Effector memory CD4-positive, alpha-beta T cell (primary cell): ENCODE data around the gene MMP25.

Source experiments
- DNase-seq, 3 donors: peaks; one replicate each; pipeline ENCODE4 v3.0.0-alpha.2; 2020
- H3K27ac ChIP-seq: 2 replicates; pipeline ENCODE4 v1.7.0; 2013; ENCODE audit warnings: mild to moderate bottlenecking, low read length, moderate library complexity; ENCODE audit not compliant: insufficient read depth, poor library complexity, severe bottlenecking
- H3K27me3 ChIP-seq: replicated peaks from 2 replicates; pipeline ENCODE4 v1.7.0; 2013; ENCODE audit warnings: mild to moderate bottlenecking, low read length; ENCODE audit not compliant: insufficient read depth, control insufficient read depth, poor library complexity, severe bottlenecking
- H3K36me3 ChIP-seq: 2 replicates; pipeline ENCODE4 v1.7.0; 2013; ENCODE audit warnings: mild to moderate bottlenecking, low read length, moderate library complexity; ENCODE audit not compliant: control insufficient read depth, insufficient read depth
- H3K4me1 ChIP-seq: 2 replicates; pipeline ENCODE4 v1.7.0; 2013; ENCODE audit warnings: low read length, mild to moderate bottlenecking; ENCODE audit not compliant: control insufficient read depth, insufficient read depth, poor library complexity, severe bottlenecking
- H3K4me3 ChIP-seq: 2 replicates; pipeline ENCODE4 v1.7.0; 2013; ENCODE audit warnings: low read length, low read depth, mild to moderate bottlenecking; ENCODE audit not compliant: insufficient read depth, poor library complexity, severe bottlenecking
- H3K9me3 ChIP-seq: 2 replicates; pipeline ENCODE4 v1.7.0; 2013; ENCODE audit warnings: mild to moderate bottlenecking, low read length, moderate library complexity; ENCODE audit not compliant: control insufficient read depth

MMP25 gene

GRCh38 chr16:3007957-3008689 lies 38.2 kb upstream of the MMP25 start:
- no peaks in the 10 kb centered on the region for H3K9me3 ChIP-seq
- peak in 1 of 3 donors; percentile 11 for DNase-seq
- no peak overlapping the region for H3K27ac ChIP-seq
- H3K27me3 ChIP-seq, result peaks cover 3% of the 10 kb centered on the region
- H3K36me3 ChIP-seq, result no peaks in the 10 kb centered on the region
- H3K4me3 ChIP-seq, result peak overlapping the region; percentile 18
- peaks cover 30% of the 10 kb centered on the region for H3K4me1 ChIP-seq

GRCh38 chr16:3008690-3009037 lies 37.7 kb upstream of the MMP25 start:
- Histone ChIP-seq H3K4me3 (peak overlapping the region; percentile 4), H3K36me3 (no peaks in the 10 kb centered on the region), H3K27me3 (peaks cover 3% of the 10 kb centered on the region), H3K4me1 (peaks cover 30% of the 10 kb centered on the region), H3K27ac (no peak overlapping the region), H3K9me3 (no peaks in the 10 kb centered on the region)
- no peak for DNase-seq

GRCh38 chr16:3009568-3010390 lies 36.6 kb upstream of the MMP25 start:
- no peak overlapping the region for H3K4me3 ChIP-seq
- H3K9me3 ChIP-seq, result no peaks in the 10 kb centered on the region
- no peak for DNase-seq
- peaks cover 3% of the 10 kb centered on the region for H3K27me3 ChIP-seq
- peaks cover 29% of the 10 kb centered on the region for H3K4me1 ChIP-seq
- H3K36me3 ChIP-seq, result no peaks in the 10 kb centered on the region
- no peak overlapping the region for H3K27ac ChIP-seq

GRCh38 chr16:3010510-3010909 lies 35.9 kb upstream of the MMP25 start:
- Histone ChIP-seq H3K27me3 (peaks cover 3% of the 10 kb centered on the region), H3K27ac (no peak overlapping the region), H3K36me3 (no peaks in the 10 kb centered on the region), H3K4me1 (peaks cover 26% of the 10 kb centered on the region), H3K4me3 (no peak overlapping the region), H3K9me3 (no peaks in the 10 kb centered on the region)
- no peak for DNase-seq

- Histone ChIP-seq H3K27me3 (peaks cover 3% of the 10 kb centered on the region), H3K4me1 (peaks cover 21% of the 10 kb centered on the region), H3K36me3 (no peaks in the 10 kb centered on the region), H3K9me3 (no peaks in the 10 kb centered on the region), H3K27ac (no peak overlapping the region), H3K4me3 (no peak overlapping the region)
- DNase-seq, result no peak
Observed at GRCh38 chr16:3012246-3012645, 34.1 kb upstream of the MMP25 start.

GRCh38 chr16:3012828-3013420 lies 33.4 kb upstream of the MMP25 start, which contains the start of gene CLDN9:
Gene CLDN9, plus strand, starts transcription at chr16:3012923. Its CDS starts 440 bp downstream, at chr16:3013363.
- no peak for DNase-seq
- Histone ChIP-seq H3K9me3 (no peaks in the 10 kb centered on the region), H3K4me1 (peaks cover 16% of the 10 kb centered on the region), H3K36me3 (no peaks in the 10 kb centered on the region), H3K27ac (no peak within 1 kb of the TSS), H3K4me3 (no peak within 1 kb of the TSS), H3K27me3 (peaks cover 7% of the 10 kb centered on the region)

- Histone ChIP-seq H3K4me1 (peaks cover 16% of the 10 kb centered on the region), H3K27ac (no peak overlapping the region), H3K9me3 (no peaks in the 10 kb centered on the region), H3K4me3 (no peak overlapping the region), H3K27me3 (peaks cover 8% of the 10 kb centered on the region), H3K36me3 (no peaks in the 10 kb centered on the region)
- no peak for DNase-seq
Observed at GRCh38 chr16:3013491-3013951, 32.8 kb upstream of the MMP25 start.

- Histone ChIP-seq H3K4me1 (peaks cover 14% of the 10 kb centered on the region), H3K27me3 (peaks cover 8% of the 10 kb centered on the region), H3K9me3 (no peaks in the 10 kb centered on the region), H3K4me3 (no peak overlapping the region), H3K27ac (no peak overlapping the region), H3K36me3 (no peaks in the 10 kb centered on the region)
- no peak for DNase-seq
Observed at GRCh38 chr16:3013998-3014690, 32.2 kb upstream of the MMP25 start.

- H3K27me3 ChIP-seq, result peaks cover 8% of the 10 kb centered on the region
- DNase-seq, result no peak
- H3K36me3 ChIP-seq, result no peaks in the 10 kb centered on the region
- H3K4me3 ChIP-seq, result no peak overlapping the region
- H3K4me1 ChIP-seq, result peaks cover 21% of the 10 kb centered on the region
- no peak overlapping the region for H3K27ac ChIP-seq
- H3K9me3 ChIP-seq, result no peaks in the 10 kb centered on the region
Observed at GRCh38 chr16:3014971-3015370, 31.4 kb upstream of the MMP25 start.
